Activated naive CD4-positive, alpha-beta T cell treated with anti-CD3 and anti-CD28 coated beads, Interleukin-2, amount 10 ng/mL, durations not matched to agents 7 days and 5 days (primary cell): ENCODE data around the gene C1orf141.

Experiments
- CTCF ChIA-PET: fragments of 350-600 bp; sonication (Branson Sonifier 250); formaldehyde crosslinking; loops from one replicate; lab custom pipeline; 2021; ENCODE audit warnings: antibody characterized with exemption; lab: Charles Lee
- DNase-seq: peaks from one replicate; pipeline ENCODE4 v3.0.0-alpha.2; 2020
- H3K27ac Mint-ChIP-seq: one replicate; pipeline ENCODE4 v1.8.0; 2021; ENCODE audit warnings: mild to moderate bottlenecking, moderate library complexity, mixed read lengths
- H3K27me3 Mint-ChIP-seq: one replicate; pipeline ENCODE4 v1.8.0; 2021; ENCODE audit warnings: mild to moderate bottlenecking, mixed read lengths
- H3K36me3 Mint-ChIP-seq: one replicate; pipeline ENCODE4 v1.8.0; 2021; ENCODE audit warnings: mixed read lengths
- H3K4me1 Mint-ChIP-seq: one replicate; pipeline ENCODE4 v1.8.0; 2021; ENCODE audit warnings: mixed read lengths
- H3K4me3 Mint-ChIP-seq: one replicate; pipeline ENCODE4 v1.8.0; 2021; ENCODE audit warnings: mild to moderate bottlenecking, moderate library complexity, mixed read lengths
- H3K9me3 Mint-ChIP-seq: one replicate; pipeline ENCODE4 v1.8.0; 2021; ENCODE audit warnings: mixed read lengths

The C1orf141 gene

GRCh38 chr1:67058761-67059160, 76.0 kb downstream of the C1orf141 start:
- no peak overlapping the region for H3K27ac Mint-ChIP-seq
- CTCF ChIA-PET, result interaction anchor here (0.6 to 1.1 kb wide), 2 partner anchors 13 to 707 kb away, joined by 3 read pairs; no protein-coding TSS in a partner anchor
- H3K4me3 Mint-ChIP-seq, result no peak overlapping the region

GRCh38 chr1:67058242-67058641, 76.5 kb downstream of the C1orf141 start:
- peaks cover 7% of the 10 kb centered on the region for H3K4me1 Mint-ChIP-seq
- H3K9me3 Mint-ChIP-seq, result no peaks in the 10 kb centered on the region
- CTCF ChIA-PET, result interaction anchor here (0.6 kb wide), 1 partner anchor 12 kb away, joined by 3 read pairs; no protein-coding TSS in a partner anchor
- no peak for DNase-seq
- peaks cover 4% of the 10 kb centered on the region for H3K27me3 Mint-ChIP-seq
- no peaks in the 10 kb centered on the region for H3K36me3 Mint-ChIP-seq
- H3K27ac Mint-ChIP-seq, result no peak overlapping the region
- H3K4me3 Mint-ChIP-seq, result no peak overlapping the region

More at GRCh38 chr1:67058761-67059160, 76.0 kb downstream of the C1orf141 start:
- H3K36me3 Mint-ChIP-seq, result no peaks in the 10 kb centered on the region
- peaks cover 7% of the 10 kb centered on the region for H3K4me1 Mint-ChIP-seq
- no peak for DNase-seq
- peaks cover 4% of the 10 kb centered on the region for H3K27me3 Mint-ChIP-seq
- H3K9me3 Mint-ChIP-seq, result no peaks in the 10 kb centered on the region

GRCh38 chr1:67053785-67054772, 80.7 kb downstream of the C1orf141 start, which contains the start of gene SLC35D1:
SLC35D1 (minus strand) TSS chr1:67054148; CDS start chr1:67054013, 135 bp downstream.
- Mint-ChIP-seq H3K27me3 (peaks cover 4% of the 10 kb centered on the region), H3K36me3 (peaks cover 18% of the 10 kb centered on the region), H3K27ac (peak within 1 kb of the TSS; percentile 92), H3K4me3 (peak within 1 kb of the TSS; percentile 82), H3K9me3 (no peaks in the 10 kb centered on the region), H3K4me1 (peaks cover 31% of the 10 kb centered on the region)
- peak; percentile 84 for DNase-seq
- CTCF ChIA-PET, result interaction anchor here (1.2 to 3.0 kb wide), 6 partner anchors 35 to 328 kb away, joined by 3 to 25 read pairs (median 5); no protein-coding TSS in a partner anchor

- Mint-ChIP-seq H3K27ac (peak overlapping the region; percentile 92), H3K4me1 (peaks cover 31% of the 10 kb centered on the region), H3K9me3 (no peaks in the 10 kb centered on the region), H3K36me3 (peaks cover 23% of the 10 kb centered on the region), H3K4me3 (peak overlapping the region; percentile 82), H3K27me3 (peaks cover 4% of the 10 kb centered on the region)
- CTCF ChIA-PET, result interaction anchor here (1.2 to 3.0 kb wide), 6 partner anchors 34 to 327 kb away, joined by 3 to 25 read pairs (median 5); no protein-coding TSS in a partner anchor
- peak; percentile 62 for DNase-seq
Measured at GRCh38 chr1:67053535-67053784, 81.3 kb downstream of the C1orf141 start.

GRCh38 chr1:67052741-67053534, 81.8 kb downstream of the C1orf141 start:
- H3K27ac Mint-ChIP-seq, result peak overlapping the region; percentile 82
- peaks cover 27% of the 10 kb centered on the region for H3K36me3 Mint-ChIP-seq
- peak overlapping the region; percentile 82 for H3K4me3 Mint-ChIP-seq
- H3K27me3 Mint-ChIP-seq, result peaks cover 4% of the 10 kb centered on the region
- H3K4me1 Mint-ChIP-seq, result peaks cover 31% of the 10 kb centered on the region
- DNase-seq, result no peak
- H3K9me3 Mint-ChIP-seq, result no peaks in the 10 kb centered on the region
- CTCF ChIA-PET, result interaction anchor here (1.2 to 3.0 kb wide), 6 partner anchors 34 to 327 kb away, joined by 3 to 25 read pairs (median 5); no protein-coding TSS in a partner anchor

- CTCF ChIA-PET, result interaction anchor here (0.9 to 1.2 kb wide), 3 partner anchors 9 to 98 kb away, joined by 3 to 5 read pairs (median 4); no protein-coding TSS in a partner anchor
- Mint-ChIP-seq H3K4me1 (peaks cover 31% of the 10 kb centered on the region), H3K4me3 (no peak overlapping the region), H3K36me3 (peaks cover 32% of the 10 kb centered on the region), H3K9me3 (no peaks in the 10 kb centered on the region), H3K27me3 (peaks cover 4% of the 10 kb centered on the region), H3K27ac (no peak overlapping the region)
- DNase-seq, result no peak
Measured at GRCh38 chr1:67051196-67051595, 83.6 kb downstream of the C1orf141 start.

GRCh38 chr1:67044631-67045270, 90.0 kb downstream of the C1orf141 start:
- CTCF ChIA-PET, result interaction anchor here (1.4 kb wide), 1 partner anchor 105 kb away, joined by 3 read pairs; no protein-coding TSS in a partner anchor

GRCh38 chr1:67043366-67043765, 91.4 kb downstream of the C1orf141 start:
- Mint-ChIP-seq H3K36me3 (peaks cover 56% of the 10 kb centered on the region), H3K4me3 (no peak overlapping the region), H3K27me3 (no peaks in the 10 kb centered on the region), H3K27ac (no peak overlapping the region), H3K9me3 (no peaks in the 10 kb centered on the region), H3K4me1 (no peaks in the 10 kb centered on the region)
- no peak for DNase-seq
- CTCF ChIA-PET, result interaction anchor here (0.8 kb wide), 1 partner anchor 17 kb away, joined by 3 read pairs; no protein-coding TSS in a partner anchor

More at GRCh38 chr1:67044631-67045270, 90.0 kb downstream of the C1orf141 start:
- Mint-ChIP-seq H3K27me3 (no peaks in the 10 kb centered on the region), H3K27ac (no peak overlapping the region), H3K36me3 (peaks cover 53% of the 10 kb centered on the region), H3K9me3 (no peaks in the 10 kb centered on the region), H3K4me3 (no peak overlapping the region), H3K4me1 (no peaks in the 10 kb centered on the region)
- no peak for DNase-seq
